GM18519 (cell line): ENCODE results near the gene SLC25A14.

Experiments
- ATAC-seq: cut with Tn5 transposase; IDR thresholded peaks from one replicate; pipeline ENCODE4 v1.9.1; 2021; ENCODE audit warnings: mild to moderate bottlenecking, moderate library complexity; ENCODE audit not compliant: unreplicated experiment, low FRiP score

The SLC25A14 gene

GRCh38 chrX:130376077-130376476 lies 36.4 kb downstream of the SLC25A14 start:
- no peak for ATAC-seq

- no peak for ATAC-seq
These were observed 38.4 kb downstream of the SLC25A14 start for GRCh38 chrX:130378024-130378669.

GRCh38 chrX:130385520-130385919 lies 45.8 kb downstream of the SLC25A14 start, which contains the start of gene GPR119:
TSS of gene GPR119 (minus strand) at chrX:130385674. CDS start at chrX:130385447, 227 bp downstream.
- no peak for ATAC-seq

- ATAC-seq, result no peak
These were observed 46.7 kb downstream of the SLC25A14 start for GRCh38 chrX:130386408-130386808.

GRCh38 chrX:130393451-130394074 lies 53.8 kb downstream of the SLC25A14 start:
- no peak for ATAC-seq

GRCh38 chrX:130395341-130395740 lies 55.6 kb downstream of the SLC25A14 start:
- ATAC-seq, result no peak

- peak; percentile 94 for ATAC-seq
These were observed 61.9 kb downstream of the SLC25A14 start, which contains the start of gene RBMX2 for GRCh38 chrX:130401415-130402207. TSS of gene RBMX2 (plus strand) at chrX:130401987. CDS start at chrX:130402033, 46 bp downstream.

GRCh38 chrX:130402208-130402684 lies 62.5 kb downstream of the SLC25A14 start:
- ATAC-seq, result no peak

- ATAC-seq, result no peak
These were observed 73.7 kb downstream of the SLC25A14 start for GRCh38 chrX:130413415-130413814.

GRCh38 chrX:130414800-130415199 lies 75.1 kb downstream of the SLC25A14 start:
- no peak for ATAC-seq

GRCh38 chrX:130415201-130415600 lies 75.5 kb downstream of the SLC25A14 start:
- ATAC-seq, result no peak

GRCh38 chrX:130416785-130417184 lies 77.1 kb downstream of the SLC25A14 start:
- no peak for ATAC-seq

GRCh38 chrX:130418066-130418465 lies 78.3 kb downstream of the SLC25A14 start:
- no peak for ATAC-seq

- no peak for ATAC-seq
These were observed 79.0 kb downstream of the SLC25A14 start for GRCh38 chrX:130418740-130419139.

GRCh38 chrX:130419263-130419662 lies 79.5 kb downstream of the SLC25A14 start:
- ATAC-seq, result no peak
